Limb (tissue), 2 donors: ENCODE data around the gene LMO7.
A peak's percentile ranks its signal among the peaks of the same experiment; 100 is the strongest.

Experiments
- DNase-seq, 2 donors: peaks; one replicate each; pipeline ENCODE4 v3.0.0-alpha.2; 2016; ENCODE audit errors: extremely low spot score in 2 of 2

The LMO7 gene

GRCh38 chr13:75879656-75880055 lies 243.5 kb downstream of the LMO7 start:
- no peak for DNase-seq

- no peak for DNase-seq
Observed at GRCh38 chr13:75881109-75881775, 245.1 kb downstream of the LMO7 start.

GRCh38 chr13:75882261-75882660 lies 246.1 kb downstream of the LMO7 start:
- DNase-seq: no peak

GRCh38 chr13:75889427-75889826 lies 253.3 kb downstream of the LMO7 start:
- DNase-seq: no peak

GRCh38 chr13:75895168-75895567 lies 259.0 kb downstream of the LMO7 start:
- no peak for DNase-seq

- no peak for DNase-seq
Observed at GRCh38 chr13:75896271-75896670, 260.1 kb downstream of the LMO7 start.

- DNase-seq: peak in 1 of 2 donors; percentile 36
Observed at GRCh38 chr13:75897386-75897785, 261.3 kb downstream of the LMO7 start.

- DNase-seq: no peak
Observed at GRCh38 chr13:75901501-75901900, 265.4 kb downstream of the LMO7 start.

- DNase-seq: no peak
Observed at GRCh38 chr13:75902166-75903104, 266.3 kb downstream of the LMO7 start.

- DNase-seq: no peak
Observed at GRCh38 chr13:75904012-75904411, 267.9 kb downstream of the LMO7 start.

GRCh38 chr13:75906315-75906714 lies 270.2 kb downstream of the LMO7 start:
- no peak for DNase-seq

GRCh38 chr13:75907044-75907443 lies 270.9 kb downstream of the LMO7 start:
- DNase-seq: no peak

GRCh38 chr13:75908141-75908540 lies 272.0 kb downstream of the LMO7 start:
- DNase-seq: peak; percentile 31 to 57
